HG03378 (cell line): ENCODE data around the gene SNRPD3.

Experiments
- ATAC-seq: cut with Tn5 transposase; IDR thresholded peaks from one replicate; pipeline ENCODE4 v1.9.1; 2021; ENCODE audit warnings: mild to moderate bottlenecking, moderate library complexity; ENCODE audit not compliant: unreplicated experiment

Gene SNRPD3

GRCh38 chr22:24565077-24565476 is 9.3 kb downstream of the SNRPD3 start:
- ATAC-seq: no peak

DNA sequence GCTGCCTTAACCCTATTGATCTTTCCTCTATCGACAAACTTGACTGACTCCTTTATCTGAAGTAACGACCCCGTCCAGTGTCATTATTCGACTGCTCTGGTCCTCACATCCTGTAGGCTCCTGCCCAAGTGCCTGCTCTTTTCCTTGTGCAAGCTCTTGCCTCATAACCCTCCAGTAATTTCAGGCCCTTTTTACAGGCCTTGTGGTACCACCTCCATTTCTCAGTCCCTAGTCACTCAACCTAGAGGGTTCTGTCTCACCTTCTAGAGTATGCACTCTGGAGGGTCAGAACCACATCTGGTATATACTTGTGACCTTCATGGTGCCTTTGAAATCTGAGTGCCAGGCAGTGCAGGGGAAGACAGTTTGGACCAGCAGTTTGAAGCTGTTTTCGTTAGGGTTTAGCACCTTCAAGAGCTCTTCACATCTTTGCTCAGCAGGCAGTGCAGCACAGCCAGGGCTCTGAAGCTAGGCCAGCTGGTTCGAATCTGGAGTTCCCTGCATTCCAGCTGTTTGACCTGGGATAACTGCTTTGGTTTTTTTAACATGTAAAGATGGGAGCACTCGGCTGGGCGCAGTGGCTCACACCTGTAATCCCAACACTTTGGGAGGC is 11.2 kb downstream of the SNRPD3 start:
- ATAC-seq: no peak

- ATAC-seq: no peak
Observed at GRCh38 chr22:24567668-24568067, 11.9 kb downstream of the SNRPD3 start.

GRCh38 chr22:24571266-24571665 is 15.5 kb downstream of the SNRPD3 start:
- no peak for ATAC-seq

DNA sequence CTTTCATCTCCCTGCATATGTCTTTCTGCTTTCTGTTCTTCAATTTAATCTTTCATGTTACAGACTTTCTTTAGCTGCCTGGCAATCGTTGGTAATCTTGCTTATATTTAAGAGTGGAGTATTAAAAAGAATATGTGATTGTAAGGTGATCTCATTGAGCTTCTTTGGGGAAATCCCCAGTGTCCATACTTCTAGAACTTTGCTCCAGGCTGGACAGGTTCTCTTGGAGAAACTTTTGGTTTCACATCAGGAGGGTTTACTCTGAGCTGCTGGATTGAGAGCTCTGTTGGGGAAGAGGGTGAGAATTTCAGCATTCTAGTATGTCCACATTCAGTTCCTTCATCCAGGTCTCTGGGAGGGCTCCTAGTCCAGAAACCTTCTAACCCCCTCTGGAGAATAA is 21.0 kb downstream of the SNRPD3 start:
- no peak for ATAC-seq

- no peak for ATAC-seq
Observed at GRCh38 chr22:24578355-24579257, 22.8 kb downstream of the SNRPD3 start.

- no peak for ATAC-seq
Observed at GRCh38 chr22:24579258-24579601, 23.4 kb downstream of the SNRPD3 start.

DNA sequence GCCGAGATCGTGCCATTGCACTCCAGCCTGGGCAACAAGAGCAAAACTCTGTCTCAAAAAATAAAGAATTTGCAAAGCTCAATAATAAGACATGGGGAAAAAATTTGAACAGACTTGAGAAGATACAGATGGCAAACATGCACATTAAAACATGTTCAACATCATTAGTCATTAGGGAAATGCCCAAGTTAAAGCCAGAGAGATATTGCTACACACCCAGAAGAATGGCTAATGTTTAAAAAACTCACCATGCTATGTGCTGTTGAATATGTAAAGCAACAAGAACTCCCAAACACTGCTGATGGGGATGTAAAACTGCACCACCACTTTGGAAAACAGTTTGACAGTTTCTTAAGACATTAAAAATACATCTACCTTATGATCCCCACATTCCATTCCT is 24.5 kb downstream of the SNRPD3 start:
- no peak for ATAC-seq

DNA sequence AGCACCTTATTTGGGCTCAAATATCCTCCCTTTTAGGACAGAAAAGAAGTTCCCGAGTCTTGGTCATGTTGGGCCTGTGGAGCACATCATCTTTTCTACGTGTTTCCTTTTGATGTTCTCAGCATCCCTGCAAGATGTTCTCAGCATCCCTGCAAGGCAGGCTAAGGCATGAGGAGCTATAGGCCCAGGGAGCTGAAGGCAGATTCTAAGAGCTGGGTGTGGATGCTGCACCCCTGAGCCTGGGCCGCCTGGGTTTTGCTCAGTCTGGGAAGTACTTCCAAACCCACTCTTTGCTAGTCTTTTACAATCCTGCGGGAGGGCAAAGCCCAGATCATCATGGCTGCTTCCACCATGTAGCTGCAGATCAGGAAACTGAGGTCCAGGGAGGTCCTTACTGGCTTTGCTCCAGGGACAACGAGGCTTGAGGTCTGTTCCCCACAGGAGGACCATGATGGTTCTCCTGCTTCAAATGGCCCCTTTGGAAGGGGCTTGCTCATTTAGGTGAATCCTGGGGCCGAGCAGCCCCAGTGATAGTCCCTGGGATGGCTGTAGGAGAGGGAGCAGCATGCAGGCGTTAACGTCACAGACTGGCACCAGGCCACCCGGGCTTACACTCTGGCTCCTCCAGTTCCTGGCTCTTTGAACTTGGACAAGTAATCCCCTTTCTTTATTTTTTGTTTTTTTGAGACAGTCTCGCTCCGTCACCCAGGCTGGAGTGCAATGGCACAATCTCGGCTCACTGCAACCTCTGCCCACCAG is 26.4 kb downstream of the SNRPD3 start:
- ATAC-seq: no peak

- ATAC-seq: no peak
Observed at GRCh38 chr22:24583221-24584165, 27.7 kb downstream of the SNRPD3 start.

DNA sequence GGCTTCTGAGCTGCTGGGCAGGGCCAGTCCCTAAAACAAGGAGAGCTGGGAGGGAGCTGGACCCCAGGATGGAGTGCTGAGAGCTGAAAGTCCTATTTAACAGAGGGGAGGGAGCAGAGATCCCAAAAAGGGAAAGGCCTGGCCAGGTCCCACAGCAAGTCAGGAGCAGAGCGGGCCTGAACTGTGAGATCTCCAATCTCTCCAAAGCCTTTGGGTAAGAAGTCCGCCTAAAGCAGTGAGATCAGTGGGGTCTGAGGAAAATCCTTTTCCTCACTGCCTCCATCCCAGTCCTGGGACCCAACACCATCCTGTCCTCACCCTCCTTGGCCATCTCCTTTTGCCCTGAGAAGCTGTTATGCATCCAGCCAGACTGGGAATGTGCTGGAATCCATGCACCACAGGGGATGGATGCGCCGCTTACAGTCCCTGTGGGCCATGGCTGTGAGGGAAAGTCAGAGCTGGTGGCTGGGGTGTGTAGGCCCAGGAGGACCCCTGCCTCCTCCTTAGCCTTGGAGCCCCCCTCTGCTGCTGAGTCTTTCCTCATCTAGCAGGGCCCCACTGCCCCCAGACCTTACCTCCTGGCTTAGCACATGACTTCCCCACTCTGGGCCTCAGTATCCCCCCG is 28.5 kb downstream of the SNRPD3 start:
- ATAC-seq: no peak

DNA sequence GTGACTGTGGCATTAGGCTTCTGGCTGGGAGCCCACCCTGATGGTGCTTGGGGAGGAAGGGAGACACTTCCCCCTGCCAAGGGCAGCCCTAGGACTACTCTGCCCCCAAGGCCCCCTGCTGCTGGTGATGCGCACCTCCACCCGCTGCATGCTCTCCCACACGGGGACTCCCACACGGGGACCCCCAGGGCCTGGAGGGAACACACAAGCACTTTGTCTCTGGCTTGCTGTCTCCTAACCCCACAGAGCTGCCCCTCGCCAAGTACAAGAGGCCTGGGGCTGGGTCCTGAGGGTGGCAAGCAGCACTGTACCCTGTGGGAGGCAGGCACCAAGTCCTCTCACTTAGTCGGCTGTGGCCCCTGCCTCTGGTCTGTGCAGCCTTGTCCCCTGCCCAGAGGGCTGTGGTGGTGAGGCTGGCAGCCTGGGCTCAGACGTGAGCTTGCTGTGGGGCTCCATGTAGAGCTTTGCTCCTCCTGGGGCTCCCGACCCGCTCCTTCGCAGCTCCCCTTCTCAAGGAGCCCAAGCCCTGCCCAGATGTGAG is 29.1 kb downstream of the SNRPD3 start:
- ATAC-seq: no peak

DNA sequence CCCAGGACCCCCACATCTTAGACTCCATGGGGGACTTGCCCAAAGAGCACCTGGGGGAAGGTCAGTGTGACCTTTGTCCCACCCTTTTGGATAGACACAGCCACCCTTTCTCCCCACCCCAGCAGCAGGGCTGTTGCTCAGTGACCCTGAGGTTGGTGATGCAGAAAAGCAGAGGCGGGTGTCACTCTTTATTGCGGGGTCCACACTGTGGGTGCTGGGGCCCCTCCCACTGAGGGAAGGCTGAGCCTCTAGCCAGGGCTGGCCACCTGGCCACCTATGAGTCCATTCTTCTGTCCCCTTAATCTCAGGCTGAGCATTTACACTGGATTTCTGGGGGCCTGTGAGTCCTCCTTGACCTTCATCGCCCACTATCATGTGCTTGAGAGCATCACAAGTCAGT is 29.7 kb downstream of the SNRPD3 start:
- no peak for ATAC-seq

- ATAC-seq: no peak
Observed at GRCh38 chr22:24585927-24586546, 30.2 kb downstream of the SNRPD3 start.

DNA sequence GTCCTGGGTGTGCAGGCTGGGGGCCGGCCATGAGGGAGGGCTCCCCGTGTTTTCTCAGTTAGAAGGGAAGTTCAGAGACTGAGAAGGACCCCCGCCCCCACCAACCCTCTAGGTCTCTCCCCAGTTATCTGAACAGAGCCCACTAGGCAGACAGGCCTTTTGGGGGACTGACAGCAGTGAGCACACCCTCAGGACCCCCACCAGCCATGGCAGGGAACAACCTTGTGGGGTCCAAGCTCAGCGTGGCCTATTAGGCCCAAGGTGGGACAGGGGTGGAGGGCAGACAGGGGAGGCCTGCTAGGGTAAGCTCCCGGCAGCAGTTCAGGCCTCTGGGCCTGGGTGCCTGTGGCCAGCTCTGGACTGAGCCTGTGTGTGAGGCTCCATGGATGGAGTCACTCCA is 31.5 kb downstream of the SNRPD3 start:
- no peak for ATAC-seq

DNA sequence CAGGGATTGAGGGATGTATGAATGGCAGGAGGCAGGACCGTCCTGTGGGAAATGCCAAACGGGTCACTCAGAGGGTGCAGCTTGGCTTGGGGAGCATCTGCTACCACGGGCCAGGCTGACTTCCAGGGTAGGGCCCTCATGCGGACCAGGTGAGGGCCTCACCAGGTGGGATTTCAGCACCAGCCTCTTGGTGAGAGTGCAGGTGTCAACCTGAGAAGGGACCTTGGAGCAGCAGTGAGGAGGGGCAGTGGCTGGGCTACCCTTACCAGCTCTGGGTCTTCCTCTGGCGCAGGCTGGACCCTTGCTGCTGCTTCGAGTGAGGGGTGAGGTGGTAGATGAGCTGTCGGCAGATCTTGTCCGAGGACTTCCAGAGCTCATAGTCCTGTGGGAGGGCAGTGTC is 32.1 kb downstream of the SNRPD3 start:
- no peak for ATAC-seq

GRCh38 chr22:24588381-24588756 is 32.6 kb downstream of the SNRPD3 start:
- ATAC-seq: no peak

DNA sequence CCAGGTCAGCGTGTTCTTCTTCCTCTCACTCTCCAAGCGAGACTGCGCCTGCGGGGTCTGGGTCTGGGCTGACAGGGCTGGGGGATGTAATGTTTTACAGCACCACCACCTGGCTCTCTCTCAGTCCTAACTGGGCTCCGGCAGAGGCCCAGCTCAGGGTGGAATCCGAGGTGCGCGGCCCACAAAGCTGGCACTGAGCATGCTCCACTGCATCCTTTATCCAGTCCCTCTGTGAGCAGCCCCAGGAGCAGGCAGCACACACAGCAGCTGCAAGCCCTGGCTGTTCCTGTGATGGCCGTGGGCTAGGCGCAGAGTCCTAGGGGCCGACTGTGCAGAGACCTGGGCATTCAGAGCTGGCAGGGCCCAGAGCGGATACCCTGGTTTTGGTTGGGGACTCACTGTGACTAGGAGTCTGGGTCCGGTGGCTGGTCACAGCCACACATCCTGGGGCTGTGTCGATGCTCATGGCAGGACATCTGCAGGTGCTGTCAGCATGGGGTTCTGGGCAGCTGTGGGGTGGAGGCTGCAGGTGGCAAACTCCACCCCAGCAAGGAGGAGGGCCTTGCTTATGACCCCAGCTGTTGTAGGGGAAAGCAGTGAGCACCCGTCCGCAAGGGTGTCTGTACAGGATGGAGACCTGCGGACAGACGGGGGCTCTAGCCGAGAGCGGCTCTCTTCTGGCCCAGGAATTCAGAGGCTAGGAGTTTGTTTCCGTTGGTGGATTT is 33.1 kb downstream of the SNRPD3 start:
- no peak for ATAC-seq

DNA sequence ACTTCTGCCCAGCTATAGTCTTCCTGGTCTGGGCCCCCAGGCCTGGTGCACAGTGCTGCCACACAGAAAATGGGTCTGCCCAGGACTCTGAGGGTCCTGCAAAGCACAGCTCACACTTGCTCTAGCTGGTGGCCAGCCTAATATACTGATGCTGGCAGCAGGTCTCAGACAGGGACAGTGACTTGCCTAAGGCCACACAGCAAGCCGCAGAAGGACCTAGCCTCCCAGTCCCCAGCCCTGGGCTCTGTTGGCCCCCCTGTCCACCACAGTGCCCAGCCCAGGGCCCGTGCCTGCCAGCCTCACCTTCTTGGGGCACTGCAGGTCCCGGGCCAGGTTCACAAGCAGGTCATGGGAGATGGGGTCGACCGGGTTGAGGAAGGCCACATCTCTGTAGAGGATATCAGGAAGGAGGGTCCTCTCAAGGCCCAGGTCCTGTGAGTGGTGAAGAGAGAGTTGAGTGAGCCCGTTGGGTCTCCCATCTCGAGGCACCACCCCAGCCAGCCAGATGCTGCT is 33.8 kb downstream of the SNRPD3 start:
- ATAC-seq: no peak
